ENCODE data around the gene PCDHAC2. TPM values are rescaled to one million over a fixed set of nuclear protein-coding genes. Genes with fewer than 3 reads are reported as not detected.

Gene PCDHAC2
- total RNA-seq = 1.8 and 1.9 TPM in 2 replicates
- long read RNA-seq, partial matches to known transcripts = 0 of 11 reads
- long read RNA-seq, other reads (novel, unspliced or antisense) = 10 of 11 reads

- Mint-ChIP-seq H3K4me3 (peak within 1 kb of the TSS; percentile 91), H3K27ac (ENCODE audit: unreplicated experiment) (peak within 1 kb of the TSS; percentile 51), H3K4me1 (peaks cover 16% of the 10 kb centered on the region), H3K9me3 (no peaks in the 10 kb centered on the region), H3K36me3 (ENCODE audit: low read depth) (no peaks in the 10 kb centered on the region), H3K27me3 (ENCODE audit: low read depth) (peaks cover 11% of the 10 kb centered on the region)
- no peak for TF ChIP-seq CTCF (conservative IDR thresholded peaks at IDR 0.05)
- peak; percentile 55 for DNase-seq (ENCODE audit: low read depth, low spot score)
Measured at GRCh38 chr5:140966293-140967225, at the start of gene PCDHAC2. Gene PCDHAC2 (plus strand): TSS chr5:140966476. CDS start chr5:140966767, 291 bp downstream.

GRCh38 chr5:140923601-140924000, 42.7 kb upstream of the PCDHAC2 start:
- no peak for DNase-seq (ENCODE audit: low read depth, low spot score)
- Mint-ChIP-seq H3K36me3 (ENCODE audit: low read depth) (peaks cover under 1% of the 10 kb centered on the region), H3K4me1 (peaks cover 25% of the 10 kb centered on the region), H3K27ac (ENCODE audit: unreplicated experiment) (no peak overlapping the region), H3K4me3 (no peak overlapping the region), H3K27me3 (ENCODE audit: low read depth) (peaks cover 22% of the 10 kb centered on the region), H3K9me3 (no peaks in the 10 kb centered on the region)
- no peak for TF ChIP-seq CTCF (conservative IDR thresholded peaks at IDR 0.05)

- Mint-ChIP-seq H3K36me3 (ENCODE audit: low read depth) (peaks cover 4% of the 10 kb centered on the region), H3K27ac (ENCODE audit: unreplicated experiment) (peak within 1 kb of the TSS; percentile 57), H3K9me3 (no peaks in the 10 kb centered on the region), H3K4me3 (peak within 1 kb of the TSS; percentile 89), H3K4me1 (peaks cover 29% of the 10 kb centered on the region), H3K27me3 (ENCODE audit: low read depth) (peaks cover 26% of the 10 kb centered on the region)
- DNase-seq (ENCODE audit: low read depth, low spot score) = no peak
- no peak for TF ChIP-seq CTCF (conservative IDR thresholded peaks at IDR 0.05)
Measured at GRCh38 chr5:140925806-140926442, 40.4 kb upstream of the PCDHAC2 start, which contains the start of gene PCDHAC1. Gene PCDHAC1 (plus strand): TSS chr5:140926299. CDS start chr5:140926893, 594 bp downstream.

GRCh38 chr5:140926443-140927227, 39.6 kb upstream of the PCDHAC2 start:
- H3K4me1 Mint-ChIP-seq = peaks cover 29% of the 10 kb centered on the region
- peak; percentile 94 for DNase-seq (ENCODE audit: low read depth, low spot score)
- H3K27ac Mint-ChIP-seq (ENCODE audit: unreplicated experiment) = peak overlapping the region; percentile 57
- no peaks in the 10 kb centered on the region for H3K9me3 Mint-ChIP-seq
- H3K27me3 Mint-ChIP-seq (ENCODE audit: low read depth) = peaks cover 26% of the 10 kb centered on the region
- peaks cover 4% of the 10 kb centered on the region for H3K36me3 Mint-ChIP-seq (ENCODE audit: low read depth)
- peak; percentile 98 for TF ChIP-seq CTCF (conservative IDR thresholded peaks at IDR 0.05)
- H3K4me3 Mint-ChIP-seq = peak overlapping the region; percentile 89

GRCh38 chr5:140927228-140927573, 39.1 kb upstream of the PCDHAC2 start:
- Mint-ChIP-seq H3K27me3 (ENCODE audit: low read depth) (peaks cover 26% of the 10 kb centered on the region), H3K27ac (ENCODE audit: unreplicated experiment) (no peak overlapping the region), H3K4me1 (peaks cover 29% of the 10 kb centered on the region), H3K9me3 (no peaks in the 10 kb centered on the region), H3K4me3 (peak overlapping the region; percentile 89), H3K36me3 (ENCODE audit: low read depth) (peaks cover 4% of the 10 kb centered on the region)
- no peak for DNase-seq (ENCODE audit: low read depth, low spot score)
- TF ChIP-seq CTCF (conservative IDR thresholded peaks at IDR 0.05) = no peak

All from neural crest cell (in vitro differentiated cells).